B cell (primary cell): ENCODE data around the gene ASTN2. TPM values are rescaled to one million over a fixed set of nuclear protein-coding genes. Genes with fewer than 3 reads are reported as not detected.

ENCODE experiments used
- ATAC-seq: fragments of 200-7000 bp; cut with Tn5 transposase; one replicate; pipeline ENCODE4 v1.10.0; 2021; ENCODE audit warnings: low read depth, mild to moderate bottlenecking, moderate number of reproducible peaks, moderate library complexity
- CTCF ChIA-PET: fragments of 350-600 bp; sonication (Branson Sonifier 250); formaldehyde crosslinking; loops from one replicate; lab custom pipeline; 2021; ENCODE audit warnings: antibody characterized with exemption, inconsistent platforms; lab: Charles Lee
- POLR2A ChIA-PET: fragments of 350-600 bp; sonication (Branson Sonifier 250); formaldehyde crosslinking; loops from one replicate; lab custom pipeline; 2021; ENCODE audit warnings: antibody characterized with exemption; lab: Charles Lee
- DNase-seq: peaks from one replicate; pipeline ENCODE4 v3.0.0; 2013
- H2AFZ ChIP-seq: 2 replicates; pipeline ENCODE4 v1.6.1; 2012; ENCODE audit warnings: mild to moderate bottlenecking, low read depth, low read length; ENCODE audit not compliant: insufficient read depth, poor library complexity, severe bottlenecking
- H3K27ac ChIP-seq, 2 donors: 1 replicate in 1 of 2; 2 replicates in 1 of 2; pipeline ENCODE4 v1.5.1; 2012 to 2013; ENCODE audit warnings: low read length in 2 of 2, mild to moderate bottlenecking in 2 of 2, moderate library complexity in 1 of 2
- H3K27me3 ChIP-seq, 4 experiments: fragments of 200-600 bp in 1 of 4; sonication (generic) in 1 of 4; replicated peaks in 1 of 4; 1 replicate in 2 of 4; 2 replicates in 2 of 4; pipeline versions ENCODE4 v1.6.1 to v1.7.0; 2013 to 2016; ENCODE audit warnings: low read length in 3 of 4, mild to moderate bottlenecking in 2 of 4, mixed read lengths in 1 of 4, moderate library complexity in 1 of 4; ENCODE audit not compliant: insufficient read depth in 4 of 4, control insufficient read depth in 3 of 4; ENCODE audit errors: control extremely low read depth in 1 of 4
- H3K36me3 ChIP-seq, 2 experiments: replicated peaks in 1 of 2; 1 replicate in 1 of 2; 2 replicates in 1 of 2; pipeline versions ENCODE4 v1.6.1 to v1.7.1; 2013; ENCODE audit warnings: low read length in 1 of 2; ENCODE audit not compliant: insufficient read depth in 2 of 2, control insufficient read depth in 1 of 2; ENCODE audit errors: control extremely low read depth in 1 of 2, extremely low read depth in 1 of 2
- H3K4me1 ChIP-seq, 2 donors: fragments of 200-600 bp in 1 of 2; sonication (generic) in 1 of 2; 1 replicate in 1 of 2; 2 replicates in 1 of 2; pipeline versions ENCODE4 v1.5.1 to v1.6.1; 2013 to 2017; ENCODE audit warnings: low read length in 2 of 2; ENCODE audit not compliant: control insufficient read depth in 2 of 2, insufficient read depth in 2 of 2
- H3K4me2 ChIP-seq: replicated peaks from 2 replicates; pipeline ENCODE3; 2012; ENCODE audit warnings: mild to moderate bottlenecking, low read depth, low read length; ENCODE audit not compliant: poor library complexity, severe bottlenecking
- H3K4me3 ChIP-seq, 5 experiments: fragments of 200-600 bp in 1 of 5; sonication (generic) in 1 of 5; 1 replicate in 3 of 5; 2 replicates in 2 of 5; pipeline versions ENCODE4 v1.5.1 to v1.7.0; 2011 to 2016; ENCODE audit warnings: low read length in 4 of 5, mild to moderate bottlenecking in 4 of 5, low read depth in 2 of 5, control low read depth in 1 of 5, moderate library complexity in 1 of 5; ENCODE audit not compliant: insufficient read depth in 1 of 5; ENCODE audit errors: control extremely low read depth in 1 of 5, extremely low read depth in 1 of 5
- H3K79me2 ChIP-seq: fragments of 200-600 bp; sonication (generic); one replicate; pipeline ENCODE4 v1.6.0; 2016; ENCODE audit warnings: low read length; ENCODE audit not compliant: control insufficient read depth, insufficient read depth
- H3K9ac ChIP-seq: fragments of 200-600 bp; sonication (generic); 2 replicates; pipeline ENCODE4 v1.6.1; 2017; ENCODE audit warnings: mild to moderate bottlenecking, low read length, moderate library complexity
- H3K9me3 ChIP-seq, 3 donors: one replicate each; pipeline versions ENCODE4 v1.6.1 to v1.7.1; 2013; ENCODE audit warnings: low read length in 2 of 3; ENCODE audit not compliant: control insufficient read depth in 2 of 3, insufficient read depth in 1 of 3; ENCODE audit errors: control extremely low read depth in 1 of 3
- H4K20me1 ChIP-seq: 2 replicates; pipeline ENCODE4 v1.6.0; 2012; ENCODE audit warnings: mild to moderate bottlenecking, low read length; ENCODE audit not compliant: insufficient read depth, control insufficient read depth, poor library complexity, severe bottlenecking
- H3K27ac Mint-ChIP-seq: one replicate; pipeline ENCODE4 v1.8.0; 2021; ENCODE audit warnings: mixed read lengths
- H3K27me3 Mint-ChIP-seq: one replicate; pipeline ENCODE4 v1.8.0; 2021; ENCODE audit warnings: mixed read lengths
- H3K4me1 Mint-ChIP-seq: one replicate; pipeline ENCODE4 v1.8.0; 2021; ENCODE audit warnings: mixed read lengths
- H3K4me3 Mint-ChIP-seq: one replicate; pipeline ENCODE4 v1.8.0; 2021; ENCODE audit warnings: mixed read lengths
- H3K9me3 Mint-ChIP-seq: one replicate; pipeline ENCODE4 v1.8.0; 2022; ENCODE audit warnings: mixed read lengths; ENCODE audit not compliant: insufficient read depth
- EZH2 ChIP-seq: IDR thresholded peaks from 2 replicates; pipeline ENCODE4 v1.6.1; 2012; ENCODE audit warnings: borderline replicate concordance, low read depth, mild to moderate bottlenecking, moderate library complexity, low read length; ENCODE audit not compliant: insufficient read depth, poor library complexity, severe bottlenecking
- WGBS: methylation state at CpG from one replicate; pipeline ENCODE4 v1.1.5; 2013; ENCODE audit warnings: missing lambda C conversion rate; ENCODE audit not compliant: insufficient coverage; 5-methylcytosine and 5-hydroxymethylcytosine counted together
- intact Hi-C: fragments of 100-400 bp; cut with micrococcal nuclease; formaldehyde crosslinking; loops from one replicate; pipeline ENCODE4 v1.10.0; 2022
- polyA plus RNA-seq: library from polyadenylated mRNA; depleted of rRNA; stranded (reverse); fragments of >200 nt; gene quantifications from 2 replicates; pipeline ENCODE4 v1.2.3, GENCODE V29; 2012
- total RNA-seq, 2 donors: library from RNA; stranded (reverse); fragments of 120-200 nt in 1 of 2; gene quantifications; 1 replicate in 1 of 2; 2 replicates in 1 of 2; pipeline versions ENCODE4 v1.2.3 to v1.2.4, GENCODE V29; 2013 to 2022
- TF ChIP-seq, protein P1 (sequence below): fragments of 200-600 bp; IDR thresholded peaks from one replicate; pipeline ENCODE4 v1.8.0; 2022; ENCODE audit warnings: antibody characterized with exemption, mild to moderate bottlenecking

ASTN2 gene
- total and polyA plus RNA-seq, 2 donors (not counting 1 experiment from before 2014, with no cell fraction given): 1.2 to 3.6 TPM

DNA sequence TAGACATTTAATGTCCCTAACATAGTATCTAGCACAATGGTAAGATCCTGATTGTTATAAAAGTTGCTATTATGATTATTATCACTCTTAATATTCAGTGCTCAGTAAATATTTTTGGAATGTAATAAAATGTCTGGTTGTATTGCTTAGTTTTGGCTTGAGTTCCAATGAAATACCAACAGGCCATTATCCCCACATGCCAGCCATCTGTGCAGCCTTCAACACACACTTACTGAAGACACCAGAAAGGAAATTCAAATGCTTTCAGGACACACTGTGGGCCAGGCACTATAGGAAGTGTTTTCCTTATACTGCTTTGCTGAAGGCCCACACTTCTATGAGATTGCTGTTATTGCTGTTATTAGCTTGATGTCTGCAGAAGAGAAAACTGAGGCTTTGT lies 570.2 kb downstream of the ASTN2 start:
- Histone ChIP-seq H3K4me1 (no peaks in the 10 kb centered on the region), H3K9me3 (peaks cover 0 to 6% (median 0%) of the 10 kb centered on the region in 3 donors), H4K20me1 (no peaks in the 10 kb centered on the region), H3K36me3 (no peaks in the 10 kb centered on the region), H3K79me2 (no peaks in the 10 kb centered on the region), H3K9ac (no peak overlapping the region), H2AFZ (no peak overlapping the region), H3K4me3 (no peak overlapping the region), H3K4me2 (no peak overlapping the region), H3K27me3 (peaks cover 0 to 2% (median 0%) of the 10 kb centered on the region in 4 experiments), H3K27ac (no peak overlapping the region)
- no peak for ATAC-seq
- H3K27me3 Mint-ChIP-seq: no peaks in the 10 kb centered on the region
- no peak for DNase-seq
- no peaks in the 10 kb centered on the region for H3K9me3 Mint-ChIP-seq
- no peak overlapping the region for H3K4me3 Mint-ChIP-seq
- TF ChIP-seq, protein P1, sequence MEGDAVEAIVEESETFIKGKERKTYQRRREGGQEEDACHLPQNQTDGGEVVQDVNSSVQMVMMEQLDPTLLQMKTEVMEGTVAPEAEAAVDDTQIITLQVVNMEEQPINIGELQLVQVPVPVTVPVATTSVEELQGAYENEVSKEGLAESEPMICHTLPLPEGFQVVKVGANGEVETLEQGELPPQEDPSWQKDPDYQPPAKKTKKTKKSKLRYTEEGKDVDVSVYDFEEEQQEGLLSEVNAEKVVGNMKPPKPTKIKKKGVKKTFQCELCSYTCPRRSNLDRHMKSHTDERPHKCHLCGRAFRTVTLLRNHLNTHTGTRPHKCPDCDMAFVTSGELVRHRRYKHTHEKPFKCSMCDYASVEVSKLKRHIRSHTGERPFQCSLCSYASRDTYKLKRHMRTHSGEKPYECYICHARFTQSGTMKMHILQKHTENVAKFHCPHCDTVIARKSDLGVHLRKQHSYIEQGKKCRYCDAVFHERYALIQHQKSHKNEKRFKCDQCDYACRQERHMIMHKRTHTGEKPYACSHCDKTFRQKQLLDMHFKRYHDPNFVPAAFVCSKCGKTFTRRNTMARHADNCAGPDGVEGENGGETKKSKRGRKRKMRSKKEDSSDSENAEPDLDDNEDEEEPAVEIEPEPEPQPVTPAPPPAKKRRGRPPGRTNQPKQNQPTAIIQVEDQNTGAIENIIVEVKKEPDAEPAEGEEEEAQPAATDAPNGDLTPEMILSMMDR: no peak
- TF ChIP-seq EZH2: no peak
- H3K27ac Mint-ChIP-seq: no peak overlapping the region
- no peaks in the 10 kb centered on the region for H3K4me1 Mint-ChIP-seq
- CTCF ChIA-PET: no interaction called here
- intact Hi-C loops: no loop called here
- POLR2A ChIA-PET: no interaction called here

DNA sequence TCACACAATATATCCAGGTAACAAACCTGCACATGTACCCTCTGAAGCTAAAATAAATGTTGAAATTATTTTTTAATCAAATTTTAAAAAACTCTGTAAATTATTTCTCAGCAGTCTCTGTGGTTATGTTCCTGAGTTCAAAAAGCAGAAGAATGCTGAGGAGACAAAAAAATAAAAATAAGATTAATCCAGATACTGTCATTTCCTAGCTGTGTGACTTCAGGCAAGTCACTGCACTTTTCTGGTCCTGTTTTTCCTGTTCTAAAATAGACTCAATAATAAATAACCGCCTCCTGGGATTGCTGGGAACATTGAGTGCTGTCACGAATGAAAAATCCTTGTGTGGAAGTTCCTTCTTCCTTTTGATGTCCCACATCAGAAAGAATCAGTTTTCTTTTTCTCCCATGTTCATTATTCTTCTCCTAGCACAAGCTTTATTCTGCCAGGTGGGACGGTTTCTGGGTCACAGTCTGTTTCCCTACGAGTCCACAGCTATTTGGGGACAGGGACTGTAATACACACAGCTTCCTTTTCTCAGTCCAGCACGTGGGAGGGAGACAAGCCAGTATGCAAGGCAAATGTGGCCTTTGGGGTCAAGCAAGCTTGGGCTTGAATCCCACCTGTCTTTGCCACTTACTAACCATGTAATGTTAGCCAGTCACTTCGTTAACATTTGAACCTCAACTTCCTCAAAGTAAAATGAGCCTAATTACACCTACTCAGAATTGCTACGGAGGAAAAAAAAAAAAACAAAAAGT lies 570.8 kb downstream of the ASTN2 start:
- DNase-seq (no peak), ATAC-seq (no peak)
- Mint-ChIP-seq H3K27me3 (no peaks in the 10 kb centered on the region), H3K4me1 (no peaks in the 10 kb centered on the region), H3K4me3 (no peak overlapping the region), H3K9me3 (no peaks in the 10 kb centered on the region), H3K27ac (no peak overlapping the region)
- no peaks in the 10 kb centered on the region for H3K79me2 ChIP-seq
- H3K4me3 ChIP-seq: no peak overlapping the region
- TF ChIP-seq EZH2: no peak
- TF ChIP-seq, protein P1: no peak
- H3K9ac ChIP-seq: no peak overlapping the region
- intact Hi-C loops: no loop called here
- H3K9me3 ChIP-seq: peaks cover 0 to 6% (median 0%) of the 10 kb centered on the region in 3 donors
- no peak overlapping the region for H3K4me2 ChIP-seq
- no peaks in the 10 kb centered on the region for H3K4me1 ChIP-seq
- no peak overlapping the region for H2AFZ ChIP-seq
- ChIA-PET CTCF (no interaction called here), POLR2A (no interaction called here)
- H3K27ac ChIP-seq: no peak overlapping the region
- H4K20me1 ChIP-seq: no peaks in the 10 kb centered on the region
- H3K27me3 ChIP-seq: peaks cover 0 to 2% (median 0%) of the 10 kb centered on the region in 4 experiments
- 60% methylated on average over 3 of the region's 7 CpGs for WGBS
- no peaks in the 10 kb centered on the region for H3K36me3 ChIP-seq
